ENCODE results near the gene SMAD5.
A peak's percentile ranks its signal among the peaks of the same experiment; 100 is the strongest.

The SMAD5 gene

DNA sequence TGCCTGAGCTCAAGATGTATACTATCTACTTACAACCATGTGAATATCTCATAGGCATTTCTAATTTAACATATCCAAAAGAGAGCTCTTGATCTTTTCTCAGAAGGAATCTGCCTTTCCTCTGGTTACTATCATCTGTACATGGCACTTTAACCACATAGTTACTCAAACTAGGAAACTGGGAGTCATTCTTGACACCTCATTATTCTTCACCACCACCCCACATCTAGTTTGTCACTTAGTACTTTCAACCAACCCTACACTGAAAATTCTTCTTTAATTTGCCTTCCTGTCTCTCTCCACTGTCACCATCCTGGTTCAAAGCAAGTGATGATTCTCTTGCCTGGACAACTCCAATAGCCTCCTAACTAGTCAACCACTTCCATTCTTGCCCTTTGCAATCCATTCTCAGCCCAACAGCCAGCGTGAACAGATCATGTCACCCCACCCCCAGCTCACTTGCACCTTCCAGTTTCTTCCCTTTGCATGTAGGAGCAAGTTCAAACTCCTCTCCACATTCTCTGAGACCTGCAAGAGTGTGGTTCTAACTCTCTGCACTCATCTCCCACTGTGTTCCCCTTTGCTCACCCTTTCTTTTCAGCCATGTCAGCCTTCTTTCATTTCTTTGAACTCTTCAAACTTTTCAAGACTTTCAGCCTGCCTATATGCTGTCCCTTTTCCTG lies 17.3 kb upstream of the SMAD5 start:
- DNase-seq: no peak

DNA sequence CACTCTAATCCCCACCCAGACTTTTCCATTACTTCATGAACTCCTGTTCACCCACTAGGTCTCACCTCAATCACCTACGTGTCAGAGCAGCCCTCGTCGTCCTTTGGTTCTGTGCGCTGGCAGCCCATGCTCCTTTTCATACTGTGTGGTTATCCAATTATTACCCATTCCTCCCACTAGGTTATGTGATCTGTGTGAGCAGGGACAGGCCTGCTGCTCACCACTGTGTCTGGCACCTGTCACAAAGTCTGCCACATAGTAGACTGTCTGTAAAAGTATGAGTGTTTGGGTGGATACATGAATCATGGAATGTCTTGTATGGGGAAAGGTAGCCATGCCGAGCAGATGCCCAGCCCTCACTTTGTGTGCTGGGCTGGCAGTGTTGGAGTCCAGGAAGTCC lies 12.1 kb upstream of the SMAD5 start:
- no peak for DNase-seq

DNA sequence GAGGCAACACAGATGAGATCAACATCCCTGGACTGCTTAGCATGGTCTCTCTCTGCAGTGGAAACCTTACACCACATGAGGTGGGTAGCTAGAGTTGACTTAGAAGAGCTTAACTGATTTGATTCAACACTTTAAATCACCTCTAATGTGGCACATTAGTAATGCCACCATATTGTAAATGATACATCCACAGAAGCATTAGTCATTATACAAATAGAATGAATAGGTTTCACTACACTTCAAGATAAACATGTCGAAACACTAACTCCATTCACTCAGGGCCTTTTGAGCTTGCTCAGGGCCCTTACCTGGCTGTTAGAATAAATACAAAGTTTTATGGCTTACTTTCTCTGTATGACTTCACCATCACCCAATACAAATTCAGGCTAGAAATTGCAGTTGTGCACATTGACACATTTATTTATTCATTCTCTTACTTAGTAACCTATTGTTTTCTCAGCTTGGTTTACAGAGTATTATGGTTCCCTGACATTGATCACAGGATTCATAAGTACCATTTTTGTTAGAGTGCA lies 9.3 kb upstream of the SMAD5 start:
- no peak for DNase-seq

DNA sequence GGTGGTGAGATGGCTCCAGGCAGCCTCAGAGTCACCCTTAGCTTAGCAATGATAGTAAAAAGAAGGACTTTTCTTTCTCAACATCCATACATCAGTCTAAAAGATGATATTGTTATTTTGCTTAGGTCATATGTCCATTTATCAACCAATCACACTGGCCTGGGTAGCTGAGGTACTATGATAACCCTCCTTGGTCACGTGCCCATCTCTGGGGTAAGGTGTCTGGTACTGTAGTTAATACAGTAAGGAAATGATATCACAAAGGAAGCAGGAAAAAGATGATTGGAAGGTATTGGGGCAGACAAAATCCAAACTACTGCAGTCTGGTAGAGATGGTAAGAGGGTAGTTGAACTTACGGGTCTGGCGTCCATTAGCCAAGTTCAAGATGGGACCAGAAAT lies 5.1 kb upstream of the SMAD5 start:
- DNase-seq: no peak

DNA sequence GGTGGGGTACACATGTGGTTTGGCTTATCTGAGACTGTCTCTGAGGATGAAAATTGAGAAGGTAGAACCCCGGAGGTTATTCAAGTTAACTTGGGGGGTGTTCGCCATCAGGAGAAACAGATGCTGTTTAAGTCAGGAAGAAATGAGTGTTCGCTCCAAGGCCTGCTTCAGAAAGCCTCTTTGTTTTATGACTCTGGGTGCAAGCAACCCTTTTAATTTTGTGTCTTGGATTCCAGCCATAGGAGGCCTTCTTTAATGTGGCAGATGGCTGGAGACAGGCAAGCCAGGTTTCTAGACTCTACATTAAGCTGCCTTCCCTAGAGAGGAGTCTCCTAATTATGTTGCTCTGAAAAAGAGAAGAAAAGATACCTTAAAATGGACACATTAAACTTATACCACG lies 4.2 kb upstream of the SMAD5 start:
- DNase-seq: peak; percentile 68

DNA sequence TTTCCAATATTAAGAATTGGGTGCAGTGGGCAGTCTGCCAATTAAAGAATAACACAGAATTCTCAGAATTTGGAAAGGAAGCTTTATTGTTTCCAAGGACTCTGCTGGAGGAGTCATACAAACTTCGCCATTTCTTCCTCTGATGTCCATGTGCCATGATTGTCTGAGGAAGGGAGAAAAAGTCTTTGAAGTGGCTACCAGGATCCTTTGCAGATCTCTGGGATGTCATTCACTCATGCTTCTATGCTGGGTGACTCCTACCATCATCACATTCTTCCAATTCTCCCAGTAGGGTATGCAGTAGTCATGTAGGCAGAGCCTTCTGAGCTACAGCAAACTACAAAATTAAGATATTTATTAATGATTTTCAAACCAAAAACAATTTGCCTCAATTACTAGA lies 3.2 kb upstream of the SMAD5 start:
- no peak for DNase-seq

DNA sequence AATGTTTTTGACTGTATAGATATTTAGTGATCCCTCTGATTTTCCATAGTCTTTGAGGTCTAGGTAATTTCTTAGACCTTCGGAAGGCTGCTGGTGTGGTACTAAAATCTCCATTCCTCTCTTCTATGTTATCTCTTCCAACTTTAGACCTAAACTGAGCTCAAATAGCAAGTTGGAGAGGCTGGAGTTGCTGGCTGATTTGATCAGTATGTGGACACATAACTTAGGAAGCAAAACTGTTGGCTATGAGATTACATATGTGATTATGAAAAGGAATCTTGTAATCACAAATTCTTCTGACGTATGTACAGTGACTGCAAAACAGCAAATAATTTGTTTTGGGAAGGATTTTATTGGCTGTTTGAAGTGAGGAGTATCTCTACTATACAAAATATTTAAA lies 2.1 kb upstream of the SMAD5 start:
- no peak for DNase-seq

DNA sequence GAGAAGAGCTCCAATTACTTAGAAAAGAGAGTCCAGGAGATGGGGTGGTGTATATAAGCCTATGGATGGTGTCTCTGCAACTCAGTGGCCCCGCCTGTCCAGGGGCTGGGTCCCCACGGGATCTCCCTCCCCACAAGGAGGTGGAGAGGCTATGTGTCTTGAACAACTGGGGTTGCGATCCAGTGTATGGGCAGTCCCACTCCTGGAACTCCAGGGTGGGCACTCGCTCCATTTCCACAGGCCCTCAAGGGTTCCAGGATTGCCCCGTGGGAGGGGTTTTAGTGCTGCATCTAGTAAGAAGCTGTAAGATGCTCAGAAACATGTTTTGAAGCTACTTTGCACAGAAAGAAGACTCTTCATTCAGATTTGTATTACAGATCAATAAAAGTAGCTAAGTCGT lies 558 bp upstream of the SMAD5 start:
- DNase-seq: peak; percentile 39

DNA sequence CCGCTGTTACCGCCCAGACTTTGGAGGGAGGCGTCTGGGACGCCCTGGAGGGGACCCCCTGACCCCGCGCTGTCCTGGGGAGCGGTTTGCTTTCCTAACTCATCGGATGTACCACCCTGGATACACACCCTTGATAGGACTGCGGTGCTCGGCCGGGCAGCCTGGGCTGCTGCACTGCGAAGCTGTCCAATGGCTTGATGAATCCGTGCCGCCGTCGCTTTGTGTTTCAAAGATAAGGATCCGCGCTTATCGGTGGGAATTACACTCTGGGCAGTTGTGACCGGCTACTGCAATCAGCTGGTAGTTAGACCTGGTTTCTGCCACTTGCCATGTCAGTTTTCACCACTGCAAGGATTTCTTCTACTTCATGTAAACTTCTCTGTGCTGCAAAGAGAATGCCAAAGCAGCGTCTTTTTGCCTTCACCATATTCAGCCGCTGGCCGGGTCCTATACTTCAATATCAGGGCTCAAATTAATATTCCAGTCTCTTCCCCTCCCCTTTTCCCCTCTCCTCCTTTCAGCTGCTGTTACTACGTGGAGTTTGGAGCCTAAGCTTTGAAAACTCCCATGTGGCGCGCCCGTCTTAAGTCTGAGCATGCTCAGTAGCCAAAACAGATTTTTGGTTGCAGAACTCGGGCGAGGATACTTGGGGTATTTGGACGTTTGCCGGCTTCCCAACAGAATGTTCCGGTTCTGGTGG lies 727 bp downstream of the SMAD5 start:
- DNase-seq: peak; percentile 65

DNA sequence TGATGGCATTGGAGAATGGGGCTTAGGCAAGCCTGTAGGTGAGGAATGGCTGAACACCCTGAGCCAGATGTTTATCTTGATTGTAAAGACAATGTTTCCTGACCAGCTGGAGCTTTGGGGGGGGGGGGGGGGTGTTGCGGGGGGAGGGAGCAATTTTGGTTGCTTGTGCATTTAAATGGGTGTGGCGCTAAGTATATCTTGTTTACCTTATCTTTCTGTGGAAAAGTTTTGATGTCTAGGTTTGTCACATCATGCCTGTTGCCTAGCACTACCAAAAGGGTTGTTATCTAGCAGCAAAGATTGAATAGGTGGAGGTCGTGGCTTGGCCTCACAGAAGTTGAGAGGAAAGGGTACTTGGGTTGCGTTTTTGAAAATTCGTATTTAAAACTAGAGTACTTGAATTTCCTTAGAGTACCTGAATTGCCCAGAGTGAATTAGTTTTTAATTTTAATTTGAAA lies 1.3 kb downstream of the SMAD5 start:
- no peak for DNase-seq

DNA sequence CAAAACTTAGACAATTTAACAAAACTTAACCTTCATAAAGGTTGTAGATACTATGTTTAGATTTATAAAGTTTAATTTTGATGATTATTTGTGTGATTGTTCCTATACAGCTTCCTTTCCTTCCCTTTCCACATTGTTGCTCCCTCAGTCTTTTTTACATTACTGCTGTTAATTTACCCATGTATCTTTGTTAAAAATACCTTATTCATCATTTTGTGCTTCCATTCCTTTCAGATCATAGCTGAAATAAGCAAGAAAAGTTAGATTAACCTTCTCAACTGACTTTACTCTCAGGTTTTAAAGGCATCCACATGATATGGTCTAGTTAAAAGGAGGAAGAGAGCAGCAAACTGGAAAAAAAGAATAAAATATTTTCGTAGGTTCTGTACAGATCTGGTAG lies 2.0 kb downstream of the SMAD5 start:
- DNase-seq: no peak

DNA sequence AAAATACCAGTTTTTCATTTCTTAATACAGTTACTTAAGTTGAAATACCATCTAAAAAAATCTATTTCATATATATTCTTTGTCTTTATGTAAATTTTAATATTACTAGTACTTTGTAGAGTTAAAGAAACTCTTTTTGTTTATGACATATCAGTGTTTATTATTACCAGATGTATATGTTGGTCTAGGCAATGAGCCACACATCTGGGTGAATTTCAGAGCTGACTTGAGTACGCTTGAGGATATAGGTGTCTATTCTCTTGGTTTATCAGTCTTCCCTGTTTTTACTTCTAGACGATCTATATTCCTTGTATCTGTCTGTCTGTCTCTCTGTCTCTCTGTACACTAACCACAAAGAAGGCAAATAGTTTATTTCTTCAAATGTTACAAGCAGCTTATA lies 2.9 kb downstream of the SMAD5 start:
- no peak for DNase-seq

DNA sequence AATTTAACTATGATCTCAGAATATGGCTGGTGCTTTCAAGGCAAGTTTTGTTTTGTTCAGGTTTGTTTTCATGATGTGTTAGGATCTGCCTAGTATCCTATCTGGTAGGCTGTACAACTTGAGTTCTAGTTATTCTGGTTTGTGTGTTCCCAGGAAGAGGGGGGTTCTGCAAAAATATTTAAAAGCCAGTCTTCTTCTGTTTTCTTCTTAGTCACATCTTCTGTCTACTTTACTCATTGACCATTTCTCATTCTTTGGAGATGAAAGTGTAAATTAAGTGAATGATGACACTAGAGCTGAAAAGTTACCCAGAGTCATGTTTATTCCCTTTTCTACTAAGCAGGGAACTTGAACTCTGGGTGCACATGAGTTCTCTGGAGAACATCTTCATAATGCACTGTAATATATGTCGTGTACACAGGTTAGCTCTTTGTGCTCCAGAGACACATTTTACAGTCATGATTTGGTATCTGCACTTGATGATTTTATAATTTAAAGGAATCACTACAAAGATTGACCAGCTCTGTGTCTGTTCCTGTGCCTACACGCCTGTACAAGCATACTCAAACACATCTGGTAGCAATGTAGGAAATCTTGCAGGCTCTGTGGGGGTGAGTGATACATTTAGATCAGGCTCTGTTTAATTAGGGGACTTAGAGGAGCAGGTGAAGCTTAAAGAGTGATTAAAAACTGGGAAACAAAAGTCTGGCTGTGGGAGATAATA lies 5.0 kb downstream of the SMAD5 start:
- no peak for DNase-seq

DNA sequence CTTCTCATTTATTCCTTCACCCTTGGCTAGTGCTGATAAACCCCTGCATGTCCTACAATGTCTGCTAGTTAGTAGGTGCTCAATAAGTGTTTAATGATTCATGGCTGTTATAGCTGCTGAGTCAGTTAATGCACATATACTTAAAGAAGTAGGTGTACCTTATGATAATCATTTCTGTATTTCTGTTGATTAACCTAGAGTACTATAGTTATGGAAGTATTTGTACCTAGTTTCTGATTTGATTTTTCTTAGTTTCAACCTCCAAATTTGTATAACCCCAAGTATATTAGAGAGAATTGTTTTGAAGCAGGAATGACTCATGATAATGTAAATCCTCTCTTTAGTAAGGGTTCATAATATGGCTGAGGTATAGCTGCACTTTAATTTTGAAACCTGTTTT lies 8.9 kb downstream of the SMAD5 start:
- no peak for DNase-seq

DNA sequence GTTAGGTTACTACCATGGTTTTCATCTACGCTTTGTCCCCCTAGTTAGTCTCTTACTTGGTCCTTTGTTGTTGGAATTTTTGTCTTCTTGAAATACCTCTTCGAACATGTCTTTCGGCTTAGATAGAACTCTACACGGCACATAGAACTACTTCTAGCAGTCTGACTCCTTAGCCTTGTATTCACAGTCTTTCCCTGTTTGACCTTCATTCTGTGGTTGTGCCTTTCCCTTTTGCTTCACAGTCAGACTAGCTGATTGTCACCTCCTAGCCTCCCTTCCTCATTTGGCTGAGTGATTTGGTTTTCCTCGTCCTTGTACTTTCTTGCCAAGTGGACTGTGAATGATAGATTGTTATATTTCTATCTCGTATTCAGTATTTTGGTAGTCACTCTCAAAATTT lies 10.7 kb downstream of the SMAD5 start:
- DNase-seq: no peak

DNA sequence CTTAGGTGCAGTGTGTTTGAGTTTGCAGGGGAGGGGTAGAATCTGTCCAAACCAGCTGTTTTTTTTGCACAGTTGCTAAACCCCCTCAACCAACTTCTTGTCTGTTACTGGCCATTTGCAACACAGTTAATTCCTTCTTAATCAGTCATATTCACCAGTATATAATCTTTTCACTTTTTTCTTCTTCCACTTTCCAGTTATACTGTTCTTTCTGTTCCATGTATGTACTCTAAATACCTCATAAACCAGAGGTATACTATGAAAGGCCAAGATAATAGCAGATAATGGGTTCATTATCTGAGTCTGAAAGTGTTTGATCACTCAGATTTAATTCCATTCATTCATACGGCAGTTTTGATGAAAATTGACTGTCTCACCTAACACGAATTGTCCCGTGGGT lies 11.1 kb downstream of the SMAD5 start:
- no peak for DNase-seq

DNA sequence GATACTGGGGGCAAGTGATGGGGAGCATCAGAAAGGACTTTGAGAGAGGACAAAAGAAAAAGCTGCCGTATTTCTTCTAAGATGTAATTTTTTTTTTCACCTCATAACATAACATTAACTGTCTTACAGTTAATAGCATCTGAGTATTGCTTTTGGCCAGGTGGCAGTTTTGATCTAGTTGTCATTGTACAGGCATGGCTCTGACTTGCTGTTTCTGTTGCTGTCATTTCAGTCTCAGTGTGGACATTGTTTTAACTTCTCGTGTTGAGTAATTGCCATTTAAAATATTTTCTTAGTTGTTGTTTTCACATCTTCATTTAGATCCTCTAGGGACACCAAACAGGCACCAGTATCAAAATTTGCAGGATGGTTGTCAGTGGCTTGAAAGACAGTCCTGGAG lies 12.4 kb downstream of the SMAD5 start:
- no peak for DNase-seq

DNA sequence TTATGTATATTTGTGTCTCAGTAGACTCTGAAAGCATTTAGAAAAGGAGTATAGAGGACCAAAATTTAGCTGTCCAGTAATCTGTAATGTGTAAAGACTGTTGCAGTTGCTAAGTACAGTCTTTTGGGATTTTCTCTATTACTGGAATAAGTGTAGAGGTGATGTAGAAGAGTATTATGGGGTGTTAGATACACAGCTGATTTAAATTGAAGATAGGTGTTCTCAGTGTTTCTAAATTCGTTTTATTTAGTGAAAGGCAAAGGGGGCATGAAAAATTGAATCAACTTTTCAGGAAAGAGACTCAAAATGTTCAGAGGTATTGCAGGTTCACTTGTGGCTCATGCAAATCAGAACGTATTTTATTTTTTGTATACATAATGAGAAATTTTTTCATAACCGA lies 13.6 kb downstream of the SMAD5 start:
- no peak for DNase-seq

DNA sequence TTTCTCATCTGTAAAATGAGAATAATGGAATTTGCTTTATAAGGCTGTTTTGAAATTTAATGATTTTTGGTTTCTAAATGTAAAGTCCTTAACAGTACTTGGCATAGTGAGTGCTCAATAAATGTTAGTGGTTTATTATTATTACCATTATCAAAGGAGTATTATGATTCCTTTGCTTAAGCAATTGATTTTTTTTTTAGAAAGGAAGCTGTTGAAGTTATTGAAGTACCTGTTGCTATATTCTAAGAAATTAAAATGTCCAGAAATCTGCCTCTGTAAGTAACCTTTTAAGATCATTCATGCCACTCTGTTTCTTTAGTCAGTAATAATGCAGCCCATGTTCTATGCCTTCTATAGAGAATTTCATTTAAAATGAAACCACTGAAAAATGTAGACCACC lies 15.0 kb downstream of the SMAD5 start:
- no peak for DNase-seq

DNA sequence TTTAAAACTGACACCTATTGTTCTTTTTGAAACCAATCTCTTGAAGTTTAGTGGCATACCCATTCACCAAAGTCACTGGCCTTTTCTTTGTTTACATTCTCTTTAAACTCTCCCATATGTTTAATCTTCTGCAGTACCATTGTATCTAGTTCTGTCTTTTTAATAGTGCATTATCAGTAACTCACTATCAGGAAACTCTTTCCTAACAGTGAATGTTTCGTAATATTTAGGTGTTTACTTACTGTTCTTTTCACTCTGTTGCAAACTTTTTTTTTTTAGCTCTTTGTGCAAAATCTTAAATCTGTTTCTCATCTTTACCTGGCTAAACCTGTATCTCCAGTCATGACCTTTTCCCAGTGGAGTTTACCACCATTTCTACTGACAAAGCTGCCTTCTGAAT lies 17.2 kb downstream of the SMAD5 start:
- DNase-seq: no peak

DNA sequence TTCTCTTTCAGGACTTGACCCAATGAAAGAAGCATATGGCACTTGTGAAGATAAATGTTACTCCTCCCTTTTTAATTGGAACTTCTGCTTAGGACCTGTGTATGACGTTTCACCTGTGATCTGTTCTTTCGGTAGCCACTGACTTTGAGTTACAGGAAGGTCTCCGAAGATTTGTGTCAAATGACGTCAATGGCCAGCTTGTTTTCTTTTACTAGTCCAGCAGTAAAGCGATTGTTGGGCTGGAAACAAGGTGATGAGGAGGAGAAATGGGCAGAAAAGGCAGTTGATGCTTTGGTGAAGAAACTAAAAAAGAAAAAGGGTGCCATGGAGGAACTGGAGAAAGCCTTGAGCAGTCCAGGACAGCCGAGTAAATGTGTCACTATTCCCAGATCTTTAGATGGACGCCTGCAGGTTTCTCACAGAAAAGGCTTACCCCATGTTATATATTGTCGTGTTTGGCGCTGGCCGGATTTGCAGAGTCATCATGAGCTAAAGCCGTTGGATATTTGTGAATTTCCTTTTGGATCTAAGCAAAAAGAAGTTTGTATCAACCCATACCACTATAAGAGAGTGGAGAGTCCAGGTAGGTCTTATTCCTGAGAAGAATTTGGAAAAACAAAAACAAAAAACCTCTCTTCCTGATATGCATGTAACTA lies 21.1 kb downstream of the SMAD5 start:
- DNase-seq: no peak

DNA sequence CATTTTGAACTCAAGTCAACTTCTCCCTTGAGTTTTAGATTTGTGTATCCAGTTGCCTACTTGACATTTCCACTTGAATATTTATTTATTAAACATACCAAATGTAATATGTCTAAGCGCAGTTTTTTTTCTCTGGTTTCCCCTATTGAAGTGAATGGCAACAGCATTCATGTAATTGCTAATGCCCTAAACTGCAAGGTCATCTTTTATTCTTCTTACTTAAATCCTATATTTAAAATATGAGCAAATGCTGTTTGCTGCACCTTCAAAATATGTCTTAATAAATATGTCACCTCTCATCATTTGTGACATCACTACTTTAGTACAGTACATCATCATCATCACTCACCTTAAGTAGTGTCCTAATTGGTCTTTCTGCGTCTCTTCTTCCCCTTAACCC lies 22.4 kb downstream of the SMAD5 start:
- DNase-seq: no peak

DNA sequence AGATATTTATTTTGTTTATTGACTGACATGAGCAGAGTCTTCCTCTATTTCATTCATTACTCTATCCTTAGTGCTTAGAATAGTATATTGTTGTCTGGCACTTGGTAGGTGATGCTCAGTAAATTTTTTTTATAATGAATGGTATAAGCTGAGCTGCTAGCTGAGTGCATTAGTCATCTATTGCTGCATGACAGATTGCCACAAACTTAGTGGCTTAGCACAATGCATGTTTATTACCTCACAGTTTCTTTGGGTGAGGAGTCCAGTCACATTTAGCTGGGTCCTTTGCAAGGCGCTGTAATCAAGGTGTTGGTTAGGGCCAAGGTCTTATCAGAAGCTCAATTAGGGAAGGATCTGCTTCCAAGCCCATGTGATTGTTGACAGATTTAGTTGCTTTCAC lies 23.1 kb downstream of the SMAD5 start:
- no peak for DNase-seq
